ENCODE data around the gene SLC12A1. TPM values are rescaled to one million over a fixed set of nuclear protein-coding genes. Genes with fewer than 3 reads are reported as not detected.
"Not testable (repeated sequence)": the region's sequence is repeated elsewhere in the genome, so short reads cannot be mapped to it uniquely, and the experiment has no call there.

SLC12A1 gene
- total RNA-seq, 4 donors from 2014 or later, result not detected

DNA sequence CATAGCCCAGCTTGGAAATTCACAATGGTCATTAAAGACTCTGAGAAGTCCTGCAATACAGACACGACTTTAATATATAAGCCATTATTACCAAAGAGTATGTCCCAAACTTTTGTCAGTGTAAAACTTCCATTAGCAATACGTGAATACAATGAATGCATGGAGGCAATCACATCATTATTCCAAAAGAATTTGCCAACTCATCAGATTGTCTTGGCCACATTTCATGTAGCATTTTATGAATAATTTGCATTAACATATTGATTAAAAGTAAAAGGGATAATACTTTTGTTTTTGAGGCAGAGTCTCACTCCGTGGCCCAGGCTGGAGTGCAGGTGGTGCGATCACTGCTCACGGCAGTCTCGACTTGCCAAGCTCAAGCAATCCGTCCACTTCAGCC lies 117.2 kb downstream of the SLC12A1 start:
- Histone ChIP-seq H3K4me1 (no peaks in the 10 kb centered on the region), H3K9me3 (no peaks in the 10 kb centered on the region), H3K27ac (replicated peaks in 1 of 4) (no peak overlapping the region), H3K27me3 (no peaks in the 10 kb centered on the region), H3K36me3 (no peaks in the 10 kb centered on the region), H3K4me3 (no peak overlapping the region)
- intact Hi-C loops (cut with DNase I), result no loop called here
- WGBS, result 99% methylated on average over 7 of the region's 7 CpGs
- TF ChIP-seq, protein P1, sequence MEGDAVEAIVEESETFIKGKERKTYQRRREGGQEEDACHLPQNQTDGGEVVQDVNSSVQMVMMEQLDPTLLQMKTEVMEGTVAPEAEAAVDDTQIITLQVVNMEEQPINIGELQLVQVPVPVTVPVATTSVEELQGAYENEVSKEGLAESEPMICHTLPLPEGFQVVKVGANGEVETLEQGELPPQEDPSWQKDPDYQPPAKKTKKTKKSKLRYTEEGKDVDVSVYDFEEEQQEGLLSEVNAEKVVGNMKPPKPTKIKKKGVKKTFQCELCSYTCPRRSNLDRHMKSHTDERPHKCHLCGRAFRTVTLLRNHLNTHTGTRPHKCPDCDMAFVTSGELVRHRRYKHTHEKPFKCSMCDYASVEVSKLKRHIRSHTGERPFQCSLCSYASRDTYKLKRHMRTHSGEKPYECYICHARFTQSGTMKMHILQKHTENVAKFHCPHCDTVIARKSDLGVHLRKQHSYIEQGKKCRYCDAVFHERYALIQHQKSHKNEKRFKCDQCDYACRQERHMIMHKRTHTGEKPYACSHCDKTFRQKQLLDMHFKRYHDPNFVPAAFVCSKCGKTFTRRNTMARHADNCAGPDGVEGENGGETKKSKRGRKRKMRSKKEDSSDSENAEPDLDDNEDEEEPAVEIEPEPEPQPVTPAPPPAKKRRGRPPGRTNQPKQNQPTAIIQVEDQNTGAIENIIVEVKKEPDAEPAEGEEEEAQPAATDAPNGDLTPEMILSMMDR (IDR thresholded peaks at IDR 0.05), result no peak
- TF ChIP-seq POLR2AphosphoS5 (IDR thresholded peaks at IDR 0.05), result no peak
- no peak for TF ChIP-seq EP300 (IDR thresholded peaks at IDR 0.05)
- TF ChIP-seq POLR2A (IDR thresholded peaks at IDR 0.05; ENCODE audit: low read depth), result no peak
- no peak for DNase-seq (ENCODE audit: extremely low spot score)

DNA sequence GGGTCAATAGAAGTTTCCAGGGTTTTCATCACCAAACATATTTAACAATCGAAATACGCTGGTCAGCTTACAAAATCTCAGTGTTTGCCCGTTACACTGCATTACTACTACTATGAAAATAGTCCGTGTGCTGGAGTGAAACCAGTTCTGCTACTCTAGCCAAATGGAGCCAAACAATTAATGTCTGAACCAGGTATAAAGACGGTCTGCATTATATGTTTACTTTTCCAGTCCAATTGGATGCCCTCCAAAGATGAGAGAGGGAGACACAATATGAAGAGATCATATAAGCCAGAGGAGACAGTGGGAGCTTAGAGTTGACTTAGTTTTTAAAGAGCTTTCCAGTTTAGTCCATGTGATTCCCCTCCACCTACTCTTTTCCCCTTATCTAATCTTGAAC lies 118.8 kb downstream of the SLC12A1 start:
- 42% methylated on average over 5 of the region's 5 CpGs for WGBS
- intact Hi-C loops (cut with DNase I), result no loop called here
- TF ChIP-seq, protein P1 (IDR thresholded peaks at IDR 0.05), result no peak
- TF ChIP-seq EP300 (IDR thresholded peaks at IDR 0.05) (no peak), POLR2AphosphoS5 (IDR thresholded peaks at IDR 0.05) (no peak), POLR2A (IDR thresholded peaks at IDR 0.05; ENCODE audit: low read depth) (no peak)
- peaks cover 0 to 4% (median 3%) of the 10 kb centered on the region in 4 donors for H3K4me1 ChIP-seq
- no peaks in the 10 kb centered on the region for H3K27me3 ChIP-seq
- no peak for DNase-seq (ENCODE audit: extremely low spot score)
- H3K27ac ChIP-seq (replicated peaks in 1 of 4), result no peak overlapping the region
- no peaks in the 10 kb centered on the region for H3K9me3 ChIP-seq
- no peak overlapping the region for H3K4me3 ChIP-seq
- H3K36me3 ChIP-seq, result no peaks in the 10 kb centered on the region

DNA sequence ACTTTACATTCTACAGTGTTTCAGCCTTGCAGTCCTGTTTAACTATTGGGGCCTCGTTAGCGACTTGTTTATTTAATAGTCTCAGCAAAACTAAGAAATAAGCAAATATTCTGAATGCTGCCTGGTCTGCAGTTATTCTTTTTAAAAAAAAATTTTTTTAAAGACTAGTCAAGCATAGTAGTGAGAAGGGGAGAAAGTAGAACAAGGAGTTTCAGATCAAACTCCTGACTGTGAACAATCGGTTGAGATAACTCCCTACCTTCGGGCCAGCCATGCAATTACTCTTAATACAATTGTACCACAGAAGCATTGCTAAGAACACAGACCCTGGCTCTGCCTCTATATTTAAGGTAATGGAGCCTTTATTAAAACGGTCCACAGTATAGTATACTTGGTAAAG lies 119.3 kb downstream of the SLC12A1 start:
- peaks cover 4 to 9% (median 7%) of the 10 kb centered on the region in 4 donors for H3K4me1 ChIP-seq
- no peaks in the 10 kb centered on the region for H3K27me3 ChIP-seq
- H3K36me3 ChIP-seq, result no peaks in the 10 kb centered on the region
- H3K4me3 ChIP-seq, result no peak overlapping the region
- no peaks in the 10 kb centered on the region for H3K9me3 ChIP-seq
- TF ChIP-seq POLR2A (IDR thresholded peaks at IDR 0.05; ENCODE audit: low read depth) (no peak), POLR2AphosphoS5 (IDR thresholded peaks at IDR 0.05) (no peak), EP300 (IDR thresholded peaks at IDR 0.05) (no peak)
- TF ChIP-seq, protein P1 (IDR thresholded peaks at IDR 0.05), result no peak
- intact Hi-C loops (cut with DNase I), result no loop called here
- 92% methylated on average over 5 of the region's 5 CpGs for WGBS
- H3K27ac ChIP-seq (replicated peaks in 1 of 4), result no peak overlapping the region
- DNase-seq (ENCODE audit: extremely low spot score), result no peak

DNA sequence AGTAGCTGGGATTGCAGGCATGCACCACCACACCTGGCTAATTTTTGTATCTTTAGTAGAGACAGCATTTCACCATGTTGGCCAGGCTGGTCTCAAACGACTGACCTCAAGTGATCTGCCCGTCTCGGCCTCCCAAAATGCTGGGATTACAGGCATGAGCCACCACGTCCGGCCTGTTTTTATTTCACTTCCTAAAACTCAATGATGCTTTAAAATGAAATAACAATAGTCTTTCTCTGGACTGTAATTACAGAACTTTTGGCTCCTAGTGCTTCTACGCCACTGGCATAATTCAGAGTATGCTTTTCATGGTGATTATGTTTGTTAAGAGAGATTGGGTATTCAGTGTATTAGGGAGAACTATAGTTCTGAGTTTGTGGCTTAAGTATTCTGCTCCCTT lies 120.1 kb downstream of the SLC12A1 start:
- H3K27me3 ChIP-seq; intact Hi-C loops (cut with DNase I); H3K9me3 ChIP-seq; DNase-seq (ENCODE audit: extremely low spot score); H3K36me3 ChIP-seq; H3K27ac ChIP-seq (replicated peaks in 1 of 4); H3K4me3 ChIP-seq: not testable (repeated sequence)
- peaks cover 6 to 12% (median 10%) of the 10 kb centered on the region in 4 donors for H3K4me1 ChIP-seq
- WGBS, result 90% methylated on average over 6 of the region's 6 CpGs

DNA sequence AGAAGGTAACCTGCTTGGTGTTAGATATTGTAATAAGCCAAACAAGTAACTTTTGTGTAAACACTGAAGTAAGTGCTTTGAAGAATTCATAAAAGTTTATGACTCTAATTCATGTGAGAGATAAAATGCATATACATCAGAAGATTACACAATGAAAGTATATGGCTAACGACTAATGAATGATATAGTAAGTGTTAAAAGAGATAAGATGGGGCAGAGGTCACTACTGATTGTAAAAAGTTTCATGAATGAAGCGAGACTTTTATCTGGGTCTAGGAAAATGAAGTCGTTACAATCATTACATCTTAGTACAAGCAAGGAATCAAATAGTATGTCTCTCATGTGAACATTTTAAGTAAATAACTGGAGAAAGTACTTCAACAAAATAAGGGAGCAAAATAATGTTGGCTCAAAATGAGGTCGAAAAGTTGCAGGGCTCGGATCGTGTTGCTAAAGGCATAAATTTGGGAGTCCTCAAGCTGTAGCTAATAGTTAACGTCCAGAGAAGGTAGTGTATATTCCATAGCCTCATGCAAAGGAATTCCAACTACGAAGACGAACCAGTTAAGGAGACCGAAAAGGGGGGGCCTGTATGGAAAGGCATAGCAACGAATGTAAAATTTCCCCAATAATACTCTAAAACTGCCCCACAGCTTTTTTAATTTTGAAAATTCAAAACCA lies 124.1 kb downstream of the SLC12A1 start:
- 14% methylated on average over 11 of the region's 11 CpGs for WGBS
- H3K4me1 ChIP-seq, result peaks cover 16 to 26% (median 21%) of the 10 kb centered on the region in 4 donors
- H3K4me3 ChIP-seq, result peak overlapping the region; percentile 85 to 100 (median 98)
- peaks cover 9 to 18% (median 12%) of the 10 kb centered on the region in 4 donors for H3K36me3 ChIP-seq
- H3K27ac ChIP-seq (replicated peaks in 1 of 4), result peak overlapping the region; percentile 96 to 100 (median 99)
- TF ChIP-seq EP300 (IDR thresholded peaks at IDR 0.05) (no peak), POLR2AphosphoS5 (IDR thresholded peaks at IDR 0.05) (no peak), POLR2A (IDR thresholded peaks at IDR 0.05; ENCODE audit: low read depth) (no peak)
- TF ChIP-seq, protein P1 (IDR thresholded peaks at IDR 0.05), result no peak
- no peaks in the 10 kb centered on the region for H3K27me3 ChIP-seq
- intact Hi-C loops (cut with DNase I), result no loop called here
- no peak for DNase-seq (ENCODE audit: extremely low spot score)
- no peaks in the 10 kb centered on the region for H3K9me3 ChIP-seq

Data from esophagus muscularis mucosa (tissue), 4 donors.